ENCODE results near the gene DPF3.

- no peak for TF ChIP-seq CTCF (IDR thresholded peaks at IDR 0.05 in 4 of 5, conservative IDR thresholded peaks at IDR 0.05 in 1 of 5)
- no peak for TF ChIP-seq POLR2A (IDR thresholded peaks at IDR 0.05)
These were observed 296.4 kb downstream of the DPF3 start for GRCh38 chr14:72597252-72598233.

Measured in gastrocnemius medialis (tissue), 4 donors.